ENCODE measurements around the gene CCDC30. TPM values are rescaled to one million over a fixed set of nuclear protein-coding genes. Genes with fewer than 3 reads are reported as not detected.
"Not testable (repeated sequence)": the region's sequence is repeated elsewhere in the genome, so short reads cannot be mapped to it uniquely, and the experiment has no call there.

Gene CCDC30
- total RNA-seq, 1 donor from 2014 or later: 7.5 TPM

- Mint-ChIP-seq H3K4me3 (peak overlapping the region; percentile 92), H3K27ac (no peak overlapping the region), H3K27me3 (ENCODE audit: low read depth) (no peaks in the 10 kb centered on the region), H3K9me3 (no peaks in the 10 kb centered on the region), H3K36me3 (peaks cover 4% of the 10 kb centered on the region), H3K4me1 (peaks cover 32% of the 10 kb centered on the region)
- no peak for DNase-seq (ENCODE audit: low spot score in 2 of 2, unreplicated experiment in 2 of 2)
- TF ChIP-seq CTCF (IDR thresholded peaks at IDR 0.05; ENCODE audit: unreplicated experiment): no peak
These were observed 217.0 kb downstream of the CCDC30 start for GRCh38 chr1:42680055-42680454.

- Mint-ChIP-seq H3K27ac (peak overlapping the region; percentile 95), H3K9me3 (no peaks in the 10 kb centered on the region), H3K27me3 (ENCODE audit: low read depth) (no peaks in the 10 kb centered on the region), H3K4me1 (peaks cover 40% of the 10 kb centered on the region), H3K36me3 (no peaks in the 10 kb centered on the region), H3K4me3 (peak overlapping the region; percentile 92)
- no peak for TF ChIP-seq CTCF (IDR thresholded peaks at IDR 0.05; ENCODE audit: unreplicated experiment)
- no peak for DNase-seq (ENCODE audit: low spot score in 2 of 2, unreplicated experiment in 2 of 2)
These were observed 218.0 kb downstream of the CCDC30 start for GRCh38 chr1:42680921-42681683.

- H3K4me1 Mint-ChIP-seq: peaks cover 47% of the 10 kb centered on the region
- no peaks in the 10 kb centered on the region for H3K9me3 Mint-ChIP-seq
- peak within 1 kb of the TSS; percentile 95 for H3K27ac Mint-ChIP-seq
- peak within 1 kb of the TSS; percentile 92 for H3K4me3 Mint-ChIP-seq
- peak; percentile 88 to 97 for DNase-seq (ENCODE audit: low spot score in 2 of 2, unreplicated experiment in 2 of 2)
- no peaks in the 10 kb centered on the region for H3K27me3 Mint-ChIP-seq (ENCODE audit: low read depth)
- no peak for TF ChIP-seq CTCF (IDR thresholded peaks at IDR 0.05; ENCODE audit: unreplicated experiment)
- H3K36me3 Mint-ChIP-seq: no peaks in the 10 kb centered on the region
These were observed 218.8 kb downstream of the CCDC30 start, which contains the start of gene YBX1 for GRCh38 chr1:42681741-42682483. TSS of gene YBX1 (plus strand) at chr1:42682418. CDS start at chr1:42682566, 148 bp downstream.

GRCh38 chr1:42682484-42682738 is 219.3 kb downstream of the CCDC30 start:
- peak overlapping the region; percentile 95 for H3K27ac Mint-ChIP-seq
- H3K4me1 Mint-ChIP-seq: peaks cover 48% of the 10 kb centered on the region
- not testable (repeated sequence) for H3K27me3 Mint-ChIP-seq (ENCODE audit: low read depth); H3K9me3 Mint-ChIP-seq; DNase-seq (ENCODE audit: low spot score in 2 of 2, unreplicated experiment in 2 of 2); H3K36me3 Mint-ChIP-seq
- peak overlapping the region; percentile 92 for H3K4me3 Mint-ChIP-seq

GRCh38 chr1:42682739-42683531 is 219.8 kb downstream of the CCDC30 start:
- TF ChIP-seq CTCF (IDR thresholded peaks at IDR 0.05; ENCODE audit: unreplicated experiment): no peak
- Mint-ChIP-seq H3K27ac (peak overlapping the region; percentile 93), H3K27me3 (ENCODE audit: low read depth) (no peaks in the 10 kb centered on the region), H3K9me3 (no peaks in the 10 kb centered on the region), H3K36me3 (no peaks in the 10 kb centered on the region), H3K4me1 (peaks cover 53% of the 10 kb centered on the region), H3K4me3 (peak overlapping the region; percentile 90)
- DNase-seq (ENCODE audit: low spot score in 2 of 2, unreplicated experiment in 2 of 2): peak; percentile 51 to 65

All from mesothelial cell of epicardium (in vitro differentiated cells).